ENCODE measurements around the gene FRMD4A. TPM values are rescaled to one million over a fixed set of nuclear protein-coding genes. Genes with fewer than 3 reads are reported as not detected.

Gene FRMD4A
- total and polyA plus RNA-seq, 2 of the 4 experiments (the other 2 are of a cell fraction), result 30.3 to 68.8 TPM

GRCh38 chr10:14032406-14032998 lies 298.2 kb downstream of the FRMD4A start:
- Histone ChIP-seq H4K91ac (ENCODE audit: insufficient read depth, low read depth, low read length) (no peak overlapping the region), H3K14ac (replicated peaks; ENCODE audit: low read depth, low read length) (no peak overlapping the region), H3K23ac (ENCODE audit: low read depth, low read length) (no peak overlapping the region), H3K27me3 (ENCODE audit: control insufficient read depth, insufficient read depth, low read length) (peaks cover 3% of the 10 kb centered on the region), H2BK5ac (ENCODE audit: low read depth, low read length, poor library complexity, severe bottlenecking) (no peak overlapping the region), H3K4me2 (ENCODE audit: low read depth, low read length) (no peak overlapping the region), H2AFZ (replicated peaks; ENCODE audit: low read length, poor library complexity) (peak overlapping the region; percentile 72), H3K56ac (ENCODE audit: extremely low read depth, insufficient read depth, low read length) (no peak overlapping the region), H3K9ac (ENCODE audit: low read depth, low read length) (no peak overlapping the region), H3K79me1 (ENCODE audit: low read depth in 1 of 2, low read length in 2 of 2) (no peaks in the 10 kb centered on the region), H3K9me1 (ENCODE audit: insufficient read depth, low read length) (no peaks in the 10 kb centered on the region), H2AK5ac (ENCODE audit: low read depth, low read length) (peak overlapping the region; percentile 58), H2BK120ac (ENCODE audit: low read depth, low read length) (no peak overlapping the region), H3K18ac (ENCODE audit: low read depth, low read length) (no peak overlapping the region), H2AK9ac (replicated peaks; ENCODE audit: low read depth, low read length, poor library complexity) (no peak overlapping the region), H3K4me1 (ENCODE audit: control insufficient read depth, insufficient read depth, low read length) (no peaks in the 10 kb centered on the region), H4K8ac (ENCODE audit: low read depth in 2 of 2, low read length in 2 of 2) (no peak overlapping the region), H4K5ac (ENCODE audit: low read depth, low read length) (no peak overlapping the region), H3K27ac (ENCODE audit: insufficient read depth, low read length) (no peak overlapping the region), H2BK15ac (ENCODE audit: low read depth, low read length) (no peak overlapping the region), H4K20me1 (ENCODE audit: insufficient read depth, low read length) (no peaks in the 10 kb centered on the region), H3K36me3 (ENCODE audit: control insufficient read depth, insufficient read depth, low read length) (no peaks in the 10 kb centered on the region), H3K9me3 (ENCODE audit: control insufficient read depth, insufficient read depth, low read length) (no peaks in the 10 kb centered on the region), H3K4me3 (ENCODE audit: insufficient read depth, low read depth, low read length) (no peak overlapping the region), H3K4ac (ENCODE audit: low read depth, low read length) (no peak overlapping the region), H2BK20ac (ENCODE audit: low read depth, low read length) (no peak overlapping the region)
- CTCF ChIA-PET, result interaction anchor here (0.6 to 1.0 kb wide), 2 partner anchors 9 to 105 kb away, joined by 3 to 4 read pairs; no protein-coding TSS in a partner anchor
- DNase-seq (no peak), ATAC-seq (ENCODE audit: low read depth) (no peak)
- no CpG with 5 or more reads among the region's 17 CpGs for WGBS, 2 experiments (ENCODE audit: extremely low coverage in 2 of 2, insufficient read length in 1 of 2)
- dilution Hi-C loops (cut with HindIII; ENCODE audit: low sequenced_read_pairs, unreplicated experiment) (no loop called here), intact Hi-C loops (cut with micrococcal nuclease) (no loop called here), in situ Hi-C loops (cut with MboI; ENCODE audit: low sequenced_read_pairs) (no loop called here)
- no TSS peak for BruUV-seq (replicated peaks)
- POLR2A ChIA-PET (ENCODE audit: unreplicated experiment), result no interaction called here
- TF ChIP-seq SMC3 (IDR thresholded peaks at IDR 0.05; ENCODE audit: low read depth, low read length) (peak; percentile 46), RAD21 (IDR thresholded peaks at IDR 0.05; ENCODE audit: low read length) (peak; percentile 41), POLR2A (IDR thresholded peaks at IDR 0.05; ENCODE audit: low read depth, low read length) (no peak), CTCF (conservative IDR thresholded peaks at IDR 0.05; ENCODE audit: low read depth, low read length) (peak; percentile 51), NFE2L2 (IDR thresholded peaks at IDR 0.05; ENCODE audit: low read depth, low read length) (no peak)

All from IMR-90 (cell line).